ENCODE results near the gene ARL2BP. TPM values are rescaled to one million over a fixed set of nuclear protein-coding genes. Genes with fewer than 3 reads are reported as not detected.
A peak's percentile ranks its signal among the peaks of the same experiment; 100 is the strongest.

The ARL2BP gene
- total RNA-seq, 1 donor, result 61.5 TPM

DNA sequence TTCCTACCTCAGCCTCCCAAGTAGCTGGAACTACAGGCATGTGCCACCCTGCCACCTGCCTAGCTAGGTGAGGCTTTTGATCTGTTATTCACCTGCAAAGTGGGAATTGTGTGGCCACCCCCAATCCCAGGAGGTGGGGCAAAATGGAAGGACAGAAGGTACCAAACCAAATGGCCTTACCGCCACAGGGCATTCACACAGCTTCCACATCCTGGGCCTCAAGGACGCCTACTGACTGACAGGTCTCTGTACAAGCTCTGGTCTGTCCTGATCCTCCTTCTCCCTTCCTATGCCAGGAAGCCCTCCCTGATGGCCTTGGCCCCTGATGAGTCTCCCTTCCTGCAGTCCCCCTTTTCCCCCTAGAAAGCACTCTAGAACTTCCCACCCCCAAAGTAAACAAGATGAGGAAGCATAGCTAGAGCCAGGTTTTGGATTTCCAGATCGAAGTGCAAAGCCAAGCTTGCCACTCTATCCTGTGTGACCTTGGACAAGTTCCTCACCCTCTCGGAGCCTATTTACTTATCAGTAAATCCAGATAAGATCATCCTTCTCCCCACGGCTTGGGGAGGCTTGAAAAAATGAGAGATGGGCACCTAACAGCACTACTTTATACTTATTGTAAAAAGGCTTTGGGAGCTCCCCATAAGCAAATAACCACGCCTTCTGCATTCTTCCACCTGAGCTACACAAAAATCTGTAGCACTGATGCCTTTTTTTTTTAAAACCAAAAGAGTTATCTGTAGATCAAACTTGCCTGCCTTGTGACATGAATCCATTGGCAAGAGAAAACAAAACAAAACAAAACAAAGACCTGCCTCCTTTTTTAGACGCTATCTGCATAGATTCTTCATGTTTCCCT is 35.0 kb downstream of the ARL2BP start:
- H3K27me3 ChIP-seq (ENCODE audit: insufficient read depth, low read length), result peaks cover 25% of the 10 kb centered on the region
- peaks cover 44% of the 10 kb centered on the region for H3K4me1 ChIP-seq (ENCODE audit: insufficient read depth, low read length)
- no peak overlapping the region for H3K4me3 ChIP-seq (ENCODE audit: low read length)
- no peaks in the 10 kb centered on the region for H3K9me3 ChIP-seq (ENCODE audit: low read depth, low read length)

DNA sequence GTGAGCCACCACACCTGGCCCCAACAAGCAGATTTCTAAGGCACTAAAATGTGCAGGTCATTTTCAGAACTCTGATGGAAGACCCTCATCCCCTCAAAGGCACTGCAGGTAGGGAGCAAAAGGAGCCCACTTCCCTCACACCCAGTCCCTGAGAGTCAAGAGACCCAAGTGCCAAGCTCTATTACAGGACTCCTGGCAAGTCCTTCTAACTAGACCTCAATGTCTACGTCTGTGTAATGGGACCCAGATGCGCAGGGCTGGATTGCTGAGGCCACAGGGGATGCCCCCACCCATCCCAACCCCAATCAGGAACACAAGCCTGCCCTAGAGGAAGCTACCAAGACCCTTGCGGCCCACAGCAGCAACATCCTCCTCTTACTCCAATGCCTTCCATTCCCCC is 36.7 kb downstream of the ARL2BP start:
- Histone ChIP-seq H3K4me3 (ENCODE audit: low read length) (no peak overlapping the region), H3K4me1 (ENCODE audit: insufficient read depth, low read length) (peaks cover 35% of the 10 kb centered on the region), H3K27me3 (ENCODE audit: insufficient read depth, low read length) (peaks cover 31% of the 10 kb centered on the region), H3K9me3 (ENCODE audit: low read depth, low read length) (no peaks in the 10 kb centered on the region)

DNA sequence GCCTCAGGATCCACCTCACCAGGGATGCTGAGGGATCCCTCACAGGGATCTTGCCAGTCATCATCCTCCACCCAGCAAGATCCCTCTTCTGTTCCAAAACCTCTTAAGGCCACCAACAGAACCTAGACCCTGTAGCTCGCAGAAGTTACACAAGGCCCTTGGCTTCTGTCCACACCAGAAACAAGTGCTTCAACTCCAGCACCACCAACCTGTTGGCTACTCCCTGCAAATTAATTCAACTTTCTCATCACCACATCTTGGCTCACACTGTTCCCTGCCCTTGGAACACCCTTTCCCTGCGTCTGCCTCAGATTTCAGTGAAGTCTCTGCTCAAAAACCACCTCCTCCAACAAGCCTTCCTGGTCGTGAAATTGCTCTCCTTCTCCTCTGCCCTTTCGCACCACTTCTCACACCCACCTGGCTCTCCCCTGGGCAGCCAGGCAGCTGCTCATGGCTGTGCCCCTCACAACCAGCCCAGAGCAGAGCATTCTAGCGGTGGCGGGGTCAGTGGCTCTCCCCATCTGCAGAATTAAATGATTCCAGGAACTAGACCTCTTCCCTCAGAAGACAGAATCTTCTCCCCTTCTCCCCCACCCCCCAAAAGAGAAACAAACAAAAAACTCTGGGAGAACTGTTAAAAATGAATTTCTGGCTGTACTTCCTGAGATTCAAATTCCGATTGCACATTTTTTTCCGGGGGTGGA is 37.6 kb downstream of the ARL2BP start:
- no peak overlapping the region for H3K4me3 ChIP-seq (ENCODE audit: low read length)
- peaks cover 27% of the 10 kb centered on the region for H3K4me1 ChIP-seq (ENCODE audit: insufficient read depth, low read length)
- H3K9me3 ChIP-seq (ENCODE audit: low read depth, low read length), result no peaks in the 10 kb centered on the region
- peaks cover 31% of the 10 kb centered on the region for H3K27me3 ChIP-seq (ENCODE audit: insufficient read depth, low read length)

DNA sequence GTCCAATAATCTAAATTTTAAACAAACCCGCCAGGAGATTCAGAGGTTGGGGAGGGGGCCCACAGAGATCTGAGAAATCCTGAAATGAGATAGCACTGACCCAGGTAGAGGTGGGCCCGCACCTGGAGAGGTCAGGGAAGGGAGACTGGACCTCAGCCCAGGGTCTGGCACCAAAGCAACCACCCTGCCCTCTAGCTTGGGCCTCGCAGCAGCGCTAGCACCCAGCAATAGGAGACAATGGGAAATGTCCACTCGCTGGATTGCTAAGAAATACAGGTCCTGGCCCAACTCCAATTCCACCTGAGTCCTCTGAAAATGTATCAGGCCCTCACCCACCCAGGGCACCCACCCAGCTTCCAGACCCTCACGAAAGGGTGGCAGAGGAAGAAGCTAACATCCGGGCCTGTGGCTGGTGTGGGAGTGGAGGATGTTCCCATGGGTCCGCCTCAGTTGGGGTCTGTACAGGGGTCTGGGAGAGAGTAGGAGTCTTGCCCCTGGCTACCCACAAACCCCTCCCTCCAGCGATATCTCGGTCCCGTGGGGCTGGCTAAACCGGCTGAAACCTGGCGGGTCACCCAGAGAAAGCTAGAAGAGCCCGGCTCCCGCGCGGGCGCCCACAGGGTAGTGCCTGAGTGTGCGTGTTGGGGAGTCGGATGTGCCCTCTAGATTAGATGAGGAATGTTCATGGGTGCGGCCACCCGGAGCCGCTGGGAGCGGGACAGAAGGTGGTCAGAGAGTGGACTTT is 38.3 kb downstream of the ARL2BP start:
- Histone ChIP-seq H3K9me3 (ENCODE audit: low read depth, low read length) (no peaks in the 10 kb centered on the region), H3K27me3 (ENCODE audit: insufficient read depth, low read length) (peaks cover 31% of the 10 kb centered on the region), H3K4me1 (ENCODE audit: insufficient read depth, low read length) (peaks cover 19% of the 10 kb centered on the region), H3K4me3 (ENCODE audit: low read length) (no peak overlapping the region)

DNA sequence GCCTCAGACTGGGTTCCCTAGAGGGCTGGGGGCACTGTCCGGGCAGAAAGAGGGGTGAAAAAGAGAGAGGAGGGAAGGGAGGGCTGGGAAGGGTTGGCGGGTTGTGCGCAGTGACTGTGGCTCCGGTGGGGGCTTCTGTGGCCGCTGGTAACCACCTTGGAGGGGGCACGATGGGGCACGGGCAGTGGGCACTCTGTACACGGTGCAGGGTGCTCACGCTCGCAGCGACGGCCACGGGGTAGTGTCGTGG is 38.8 kb downstream of the ARL2BP start:
- H3K9me3 ChIP-seq (ENCODE audit: low read depth, low read length), result no peaks in the 10 kb centered on the region
- peaks cover 31% of the 10 kb centered on the region for H3K27me3 ChIP-seq (ENCODE audit: insufficient read depth, low read length)
- H3K4me3 ChIP-seq (ENCODE audit: low read length), result no peak overlapping the region
- peaks cover 14% of the 10 kb centered on the region for H3K4me1 ChIP-seq (ENCODE audit: insufficient read depth, low read length)

DNA sequence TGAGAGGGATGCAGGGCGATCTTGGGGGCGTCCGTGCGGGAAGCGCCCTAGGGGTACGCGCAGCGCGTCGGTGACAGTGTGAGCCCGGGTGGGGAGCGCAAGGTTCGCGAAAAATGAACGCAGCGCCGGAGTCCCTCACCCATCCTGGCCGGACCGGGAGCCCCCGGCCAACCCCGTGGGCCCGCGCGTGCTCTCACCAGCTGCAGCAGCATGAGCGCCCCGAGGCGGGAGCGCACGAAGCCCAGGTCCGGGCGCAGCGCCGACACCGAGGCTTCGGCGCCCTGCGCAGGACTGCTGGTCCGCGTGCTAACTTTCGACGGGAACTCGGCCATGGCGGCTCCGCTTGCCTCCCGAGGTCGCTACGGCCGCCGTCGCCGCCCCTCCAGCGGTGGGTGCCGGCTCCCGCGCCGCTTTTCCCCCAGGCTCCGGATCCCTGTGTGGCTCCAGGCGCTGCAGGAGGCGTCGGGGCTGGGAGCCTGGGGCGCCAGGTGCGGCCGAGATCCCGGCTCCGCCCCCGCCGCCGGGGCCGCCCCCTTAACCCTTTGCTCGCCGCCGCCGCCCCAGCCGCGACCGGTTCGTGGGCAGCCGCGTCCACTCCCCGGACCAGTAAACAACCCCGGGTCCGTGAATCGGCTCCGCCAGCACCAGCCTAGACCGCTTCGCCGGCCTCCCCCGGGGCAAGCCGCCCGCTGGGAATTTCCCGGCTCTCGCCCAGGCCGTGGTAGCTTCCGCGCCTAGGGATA is 39.3 kb downstream of the ARL2BP start, which contains the start of gene PLLP:
Gene PLLP (minus strand): TSS at position 464 of the 743 bp plus-strand sequence. CDS start 132 bp downstream, at position 332.
- peaks cover 31% of the 10 kb centered on the region for H3K27me3 ChIP-seq (ENCODE audit: insufficient read depth, low read length)
- no peaks in the 10 kb centered on the region for H3K9me3 ChIP-seq (ENCODE audit: low read depth, low read length)
- peaks cover 14% of the 10 kb centered on the region for H3K4me1 ChIP-seq (ENCODE audit: insufficient read depth, low read length)
- peak within 1 kb of the TSS; percentile 30 for H3K4me3 ChIP-seq (ENCODE audit: low read length)

DNA sequence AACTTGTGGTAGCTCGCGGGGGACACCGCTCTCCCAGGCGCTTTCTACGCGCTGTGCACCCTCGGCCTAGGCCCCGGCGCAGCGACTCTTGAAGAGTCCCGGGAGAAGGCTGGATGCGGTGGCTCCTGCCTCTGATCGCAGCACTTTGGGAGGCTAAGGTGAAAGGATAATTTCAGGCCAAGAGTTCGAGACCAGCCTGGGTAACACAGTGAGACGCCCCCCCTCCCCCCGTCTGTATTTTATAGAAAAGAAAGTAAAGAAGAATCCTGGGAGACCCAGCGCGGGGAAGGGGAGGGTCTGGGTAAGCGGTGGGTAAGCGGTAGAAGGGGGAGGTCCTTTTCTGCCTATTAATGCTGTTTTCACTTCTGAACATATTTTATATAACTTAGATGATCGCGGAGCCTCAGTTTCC is 39.9 kb downstream of the ARL2BP start:
- H3K27me3 ChIP-seq (ENCODE audit: insufficient read depth, low read length), result peaks cover 31% of the 10 kb centered on the region
- peaks cover 14% of the 10 kb centered on the region for H3K4me1 ChIP-seq (ENCODE audit: insufficient read depth, low read length)
- peak overlapping the region; percentile 30 for H3K4me3 ChIP-seq (ENCODE audit: low read length)
- no peaks in the 10 kb centered on the region for H3K9me3 ChIP-seq (ENCODE audit: low read depth, low read length)

DNA sequence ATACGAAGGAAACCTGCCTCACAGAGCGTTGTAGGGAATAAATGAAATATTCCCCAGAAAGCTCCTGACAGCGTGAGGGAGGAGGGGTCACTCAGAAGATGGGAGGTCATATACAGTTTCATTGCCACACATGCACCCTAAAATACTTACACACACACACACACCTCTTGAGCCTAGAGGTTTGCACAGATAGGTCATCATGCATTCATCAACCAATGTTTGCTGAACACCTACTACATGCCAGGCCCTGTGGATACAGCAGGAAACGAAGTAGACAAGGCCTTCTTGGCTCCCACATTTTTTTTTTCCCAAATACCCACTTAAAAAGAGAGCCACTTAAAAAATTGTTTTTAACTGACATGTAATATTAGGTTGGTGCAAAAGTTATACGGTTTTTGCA is 40.3 kb downstream of the ARL2BP start:
- Histone ChIP-seq H3K4me3 (ENCODE audit: low read length) (no peak overlapping the region), H3K27me3 (ENCODE audit: insufficient read depth, low read length) (peaks cover 31% of the 10 kb centered on the region), H3K4me1 (ENCODE audit: insufficient read depth, low read length) (peaks cover 14% of the 10 kb centered on the region), H3K9me3 (ENCODE audit: low read depth, low read length) (no peaks in the 10 kb centered on the region)

DNA sequence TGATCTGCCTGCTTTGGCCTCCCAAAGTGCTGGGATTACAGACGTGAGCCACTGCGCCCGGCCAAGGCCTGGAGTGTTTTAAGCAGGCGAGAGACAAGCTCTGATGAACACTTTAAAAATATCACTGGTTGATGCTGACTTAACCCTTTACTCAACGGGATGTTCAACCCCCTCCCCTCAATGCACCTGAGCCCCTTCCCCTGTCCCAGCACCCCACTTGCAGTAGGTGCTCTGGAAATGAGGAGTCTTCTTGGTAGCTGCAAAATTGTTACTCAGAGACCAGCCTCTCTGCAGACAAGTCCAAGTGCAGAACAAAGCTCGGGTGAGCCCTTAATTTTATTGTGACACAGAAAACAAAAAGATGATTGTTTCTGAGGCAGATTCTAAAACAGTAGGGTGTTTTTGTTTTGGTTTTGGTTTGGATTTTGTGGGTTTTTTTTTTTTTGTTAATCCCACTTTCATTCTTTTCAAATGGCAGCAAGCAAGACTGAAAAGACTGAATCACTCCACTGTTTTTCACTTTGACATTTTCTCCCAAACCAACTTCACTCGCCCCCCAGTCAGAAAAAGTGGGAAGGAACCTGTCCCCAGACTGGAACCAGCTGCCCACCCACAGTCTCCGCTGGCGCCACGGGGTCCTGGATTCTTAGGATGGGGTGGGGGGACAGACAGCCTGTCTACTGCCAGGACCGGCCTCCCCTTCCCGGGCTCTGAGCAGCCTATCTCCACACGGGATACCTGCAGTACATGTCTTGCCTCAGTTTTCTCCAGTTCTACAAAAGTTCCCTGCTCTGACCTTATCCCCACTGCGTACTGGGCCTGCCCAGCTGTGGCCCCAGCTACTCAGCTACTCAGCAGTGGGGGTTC is 44.6 kb downstream of the ARL2BP start:
- Histone ChIP-seq H3K4me1 (ENCODE audit: insufficient read depth, low read length) (peaks cover 7% of the 10 kb centered on the region), H3K4me3 (ENCODE audit: low read length) (no peak overlapping the region), H3K9me3 (ENCODE audit: low read depth, low read length) (no peaks in the 10 kb centered on the region), H3K27me3 (ENCODE audit: insufficient read depth, low read length) (peaks cover 10% of the 10 kb centered on the region)

DNA sequence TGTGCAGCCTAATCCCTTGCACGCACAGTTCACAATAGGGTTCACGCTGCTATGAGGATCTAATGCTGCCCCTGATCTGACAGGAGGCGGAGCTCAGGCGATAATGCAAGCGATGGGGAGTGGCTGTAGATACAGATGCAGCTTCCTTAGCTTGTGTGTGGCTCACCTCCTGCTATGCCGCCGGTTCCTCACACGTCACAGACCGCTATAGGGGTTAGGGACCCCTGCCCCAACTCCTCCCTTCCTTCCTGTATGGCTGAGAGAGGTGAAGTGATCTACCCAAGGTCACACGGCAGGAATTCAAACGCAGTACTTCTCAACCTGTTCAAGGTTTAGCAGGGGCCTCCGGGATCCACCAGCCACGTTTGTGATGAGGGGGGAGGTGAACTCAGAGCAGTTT is 52.8 kb downstream of the ARL2BP start:
- no peaks in the 10 kb centered on the region for H3K27me3 ChIP-seq (ENCODE audit: insufficient read depth, low read length)
- no peak overlapping the region for H3K4me3 ChIP-seq (ENCODE audit: low read length)
- H3K4me1 ChIP-seq (ENCODE audit: insufficient read depth, low read length), result peaks cover 14% of the 10 kb centered on the region
- no peaks in the 10 kb centered on the region for H3K9me3 ChIP-seq (ENCODE audit: low read depth, low read length)

DNA sequence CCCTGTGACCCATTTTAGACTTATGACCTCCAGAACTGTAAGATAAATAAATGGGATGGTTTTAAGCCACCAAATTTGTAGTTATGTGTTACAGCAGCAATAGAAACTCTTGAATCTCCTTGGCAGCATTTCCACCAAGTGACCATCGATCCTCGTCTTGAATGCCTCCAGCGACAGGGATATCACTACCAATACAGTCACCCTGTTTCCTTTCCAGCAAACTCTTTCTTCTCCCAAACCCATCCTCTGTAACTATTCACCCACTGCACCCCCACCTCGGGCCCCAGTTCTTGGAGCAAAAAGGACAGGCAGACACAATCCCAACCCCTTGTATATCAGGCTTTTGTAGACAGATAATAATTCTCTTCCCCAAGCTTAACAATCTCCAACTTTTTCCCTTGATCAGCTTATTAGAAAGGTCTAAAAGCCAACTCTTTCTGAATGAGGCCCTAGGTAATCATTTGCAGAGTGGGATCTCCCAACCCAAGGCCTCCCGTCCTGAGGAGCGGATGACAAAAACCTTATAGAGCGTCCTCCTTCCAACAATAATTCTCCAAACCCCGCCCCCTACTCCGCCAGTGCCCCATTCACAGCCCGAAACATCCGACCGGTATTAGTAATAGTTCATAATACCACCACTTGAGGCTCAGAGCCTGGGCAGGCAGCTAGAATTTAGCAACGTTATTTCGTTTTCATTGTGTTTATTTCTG is 54.1 kb downstream of the ARL2BP start:
- H3K4me3 ChIP-seq (ENCODE audit: low read length), result peak overlapping the region; percentile 47
- H3K4me1 ChIP-seq (ENCODE audit: insufficient read depth, low read length), result peaks cover 14% of the 10 kb centered on the region
- H3K9me3 ChIP-seq (ENCODE audit: low read depth, low read length), result no peaks in the 10 kb centered on the region
- no peaks in the 10 kb centered on the region for H3K27me3 ChIP-seq (ENCODE audit: insufficient read depth, low read length)

DNA sequence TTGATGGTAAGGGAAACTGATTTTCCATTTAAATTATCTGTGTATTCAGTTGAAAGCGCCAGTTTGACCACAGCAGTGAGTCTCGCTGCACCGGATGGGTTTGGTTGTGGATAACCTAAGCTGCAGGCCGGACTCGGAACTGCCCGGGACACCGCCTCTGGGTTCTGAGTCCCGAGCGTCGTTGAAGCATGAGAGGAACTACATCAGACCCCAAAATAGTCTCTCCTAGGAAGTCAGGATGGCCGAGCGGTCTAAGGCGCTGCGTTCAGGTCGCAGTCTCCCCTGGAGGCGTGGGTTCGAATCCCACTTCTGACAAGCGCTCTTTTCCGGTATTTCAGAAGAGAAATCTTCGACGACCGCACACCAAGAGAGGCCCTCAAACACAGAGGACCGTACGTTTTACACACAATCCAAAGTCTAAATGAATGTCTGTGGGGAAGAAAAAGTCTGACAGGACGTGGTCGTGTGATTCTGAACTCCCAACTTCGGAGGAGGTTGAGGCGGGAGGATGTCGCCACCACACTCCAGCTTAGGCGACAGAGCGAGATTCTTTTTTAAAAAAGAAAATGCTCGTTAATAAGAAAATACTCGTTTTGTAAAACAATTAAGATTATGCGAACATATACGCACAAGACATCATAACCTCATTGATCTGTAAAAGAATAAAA is 54.8 kb downstream of the ARL2BP start:
- H3K4me3 ChIP-seq (ENCODE audit: low read length), result peak overlapping the region; percentile 47

More for the DNA sequence above, 54.8 kb downstream of the ARL2BP start:
- H3K9me3 ChIP-seq (ENCODE audit: low read depth, low read length), result no peaks in the 10 kb centered on the region
- peaks cover 14% of the 10 kb centered on the region for H3K4me1 ChIP-seq (ENCODE audit: insufficient read depth, low read length)
- H3K27me3 ChIP-seq (ENCODE audit: insufficient read depth, low read length), result no peaks in the 10 kb centered on the region
